GM23338 (cell line): ENCODE measurements around the gene SLC6A1. TPM values are rescaled to one million over a fixed set of nuclear protein-coding genes. Genes with fewer than 3 reads are reported as not detected.

Experiments used
- ATAC-seq: fragments of 200-7000 bp; cut with Tn5 transposase; 3 replicates; pipeline ENCODE4 v1.9.1; 2020
- DNase-seq: peaks from one replicate; pipeline ENCODE4 v3.0.0-alpha.2; 2015; ENCODE audit warnings: low spot score
- H2AFZ ChIP-seq: fragments of 200-600 bp; sonication (generic); 2 replicates; pipeline ENCODE4 v1.8.0; 2016; ENCODE audit warnings: antibody characterized with exemption, mild to moderate bottlenecking, moderate library complexity
- H3F3A ChIP-seq: fragments of 200-600 bp; sonication (generic); replicated peaks from 2 replicates; pipeline ENCODE4 v1.8.0; 2017; ENCODE audit warnings: antibody characterized with exemption, mixed run types, low read depth
- H3K27ac ChIP-seq: fragments of 200-600 bp; sonication (generic); 2 replicates; pipeline ENCODE4 v1.6.1; 2016; ENCODE audit warnings: low read depth
- H3K27me3 ChIP-seq: fragments of 200-600 bp; sonication (generic); 2 replicates; pipeline ENCODE4 v1.8.0; 2016; ENCODE audit warnings: mild to moderate bottlenecking, mixed run types, moderate library complexity; ENCODE audit not compliant: insufficient read depth
- H3K36me3 ChIP-seq: fragments of 200-600 bp; sonication (generic); 2 replicates; pipeline ENCODE4 v1.8.0; 2016; ENCODE audit warnings: mild to moderate bottlenecking; ENCODE audit not compliant: insufficient read depth
- H3K4me1 ChIP-seq: fragments of 200-600 bp; sonication (generic); 2 replicates; pipeline ENCODE4 v1.8.0; 2016; ENCODE audit warnings: mild to moderate bottlenecking, moderate library complexity; ENCODE audit not compliant: insufficient read depth
- H3K4me2 ChIP-seq: fragments of 200-600 bp; sonication (generic); 2 replicates; pipeline ENCODE4 v1.7.1; 2017; ENCODE audit warnings: mixed run types
- H3K4me3 ChIP-seq: fragments of 200-600 bp; sonication (generic); 2 replicates; pipeline ENCODE4 v1.6.1; 2016; ENCODE audit warnings: mixed run types
- H3K79me2 ChIP-seq: fragments of 200-600 bp; sonication (generic); replicated peaks from 2 replicates; pipeline ENCODE4 v1.8.0; 2017; ENCODE audit warnings: mild to moderate bottlenecking; ENCODE audit not compliant: insufficient read depth
- H3K9me2 ChIP-seq: fragments of 200-600 bp; sonication (generic); 2 replicates; pipeline ENCODE4 v1.8.0; 2017; ENCODE audit not compliant: insufficient read depth
- H4K20me1 ChIP-seq: fragments of 200-600 bp; sonication (generic); replicated peaks from 2 replicates; pipeline ENCODE4 v1.8.0; 2017; ENCODE audit warnings: mild to moderate bottlenecking; ENCODE audit not compliant: insufficient read depth
- H3K27ac Mint-ChIP-seq: 2 replicates; pipeline ENCODE4 v1.8.0; 2020; ENCODE audit warnings: inconsistent platforms, mild to moderate bottlenecking, moderate library complexity, mixed read lengths
- H3K27me3 Mint-ChIP-seq: 3 replicates; pipeline ENCODE4 v1.8.0; 2022; ENCODE audit warnings: low read depth, mild to moderate bottlenecking, moderate library complexity, mixed read lengths, inconsistent platforms; ENCODE audit not compliant: insufficient read depth, poor library complexity
- H3K36me3 Mint-ChIP-seq: 3 replicates; pipeline ENCODE4 v1.8.0; 2021; ENCODE audit warnings: low read depth, mild to moderate bottlenecking, inconsistent platforms, moderate library complexity, mixed read lengths
- H3K4me1 Mint-ChIP-seq: 3 replicates; pipeline ENCODE4 v1.8.0; 2020; ENCODE audit warnings: mild to moderate bottlenecking, inconsistent platforms, mixed read lengths
- H3K4me3 Mint-ChIP-seq: 3 replicates; pipeline ENCODE4 v1.8.0; 2021; ENCODE audit warnings: moderate library complexity, mild to moderate bottlenecking, inconsistent platforms, mixed read lengths
- H3K9me3 Mint-ChIP-seq: 3 replicates; pipeline ENCODE4 v1.8.0; 2020; ENCODE audit warnings: moderate library complexity, mild to moderate bottlenecking, inconsistent platforms, mixed read lengths
- EZH2 ChIP-seq: fragments of 200-600 bp; sonication (generic); IDR thresholded peaks from one replicate; pipeline ENCODE4 v1.8.0; 2017; ENCODE audit warnings: antibody characterized with exemption, mild to moderate bottlenecking, low read depth; ENCODE audit not compliant: unreplicated experiment
- EZH2phosphoT487 ChIP-seq: fragments of 200-600 bp; sonication (generic); IDR thresholded peaks from one replicate; pipeline ENCODE4 v1.8.1; 2018; ENCODE audit warnings: antibody characterized with exemption; ENCODE audit not compliant: unreplicated experiment
- NANOG ChIP-seq: IDR thresholded peaks from 2 replicates; pipeline ENCODE4 v1.6.1; 2016; ENCODE audit warnings: antibody characterized with exemption, borderline replicate concordance
- STAT1 ChIP-seq: IDR thresholded peaks from one replicate; pipeline ENCODE4 v1.6.1; 2016; ENCODE audit warnings: antibody characterized with exemption; ENCODE audit not compliant: unreplicated experiment
- ZNF114 ChIP-seq: fragments of 250-450 bp; sonication (Bioruptor Pico); IDR thresholded peaks from 2 replicates; pipeline ENCODE4 v1.5.0; 2020; ENCODE audit warnings: mild to moderate bottlenecking, moderate library complexity
- ZNF331 ChIP-seq: fragments of 250-450 bp; sonication (Bioruptor Pico); IDR thresholded peaks from 2 replicates; pipeline ENCODE4 v1.5.0; 2020; ENCODE audit warnings: low read depth, mild to moderate bottlenecking, moderate library complexity
- polyA plus RNA-seq: library from polyadenylated mRNA; unstranded; fragments of >200 nt; fragmentation: Nextera tagmentation; extraction: Ambion mirVana; gene quantifications from 2 replicates; pipeline ENCODE4 v1.2.1, GENCODE V29; 2016
- total RNA-seq: library from RNA; depleted of rRNA; stranded (reverse); fragments of >200 nt; shearing (Covaris generic); gene quantifications from 2 replicates; pipeline ENCODE4 v1.2.3, GENCODE V29; 2014
- TF ChIP-seq, protein P1 (sequence below), 2 experiments: fragments of 200-600 bp in 1 of 2; sonication (generic) in 1 of 2; conservative IDR thresholded peaks; 2 replicates each; pipeline versions ENCODE4 v1.5.1 to v1.6.1; 2016 to 2017; ENCODE audit warnings: antibody characterized with exemption in 2 of 2, low read depth in 2 of 2, mild to moderate bottlenecking in 2 of 2, moderate library complexity in 1 of 2
- TF ChIP-seq, protein P2 (sequence below): fragments of 250-450 bp; sonication (Bioruptor Pico); IDR thresholded peaks from 2 replicates; pipeline ENCODE4 v1.5.0; 2020; ENCODE audit warnings: mild to moderate bottlenecking, moderate library complexity
- TF ChIP-seq, protein P3 (sequence below): IDR thresholded peaks from one replicate; pipeline ENCODE4 v1.6.1; 2018; ENCODE audit warnings: antibody characterized with exemption; ENCODE audit not compliant: unreplicated experiment

SLC6A1 gene
- total and polyA plus RNA-seq, 2 experiments from 2014 or later = 0.16 to 0.28 TPM

DNA sequence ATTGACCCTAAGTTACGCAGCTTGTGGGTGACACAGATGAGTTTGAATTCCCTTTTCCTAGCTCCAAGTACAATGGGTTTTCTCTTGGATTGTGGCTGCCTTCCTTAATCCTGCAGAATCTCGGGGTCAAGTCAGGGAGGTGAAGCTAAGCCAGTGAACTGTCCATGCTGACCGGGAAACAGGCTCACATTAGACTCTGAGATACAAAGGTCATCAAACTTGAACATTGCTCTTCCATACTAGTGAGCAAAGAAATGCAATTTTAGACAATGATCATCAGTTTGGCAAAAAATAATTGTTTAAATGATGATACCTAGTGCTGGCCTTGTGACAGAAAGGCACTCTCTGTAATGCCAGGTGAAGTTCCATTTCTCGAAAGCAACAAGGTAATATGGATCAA is 31.6 kb downstream of the SLC6A1 start:
- H3K27ac Mint-ChIP-seq = no peak overlapping the region
- H3K9me3 Mint-ChIP-seq = peaks cover 39% of the 10 kb centered on the region
- no peak overlapping the region for H2AFZ ChIP-seq
- DNase-seq (no peak), ATAC-seq (no peak)
- no peaks in the 10 kb centered on the region for H3K9me2 ChIP-seq
- no peaks in the 10 kb centered on the region for H3F3A ChIP-seq
- H4K20me1 ChIP-seq = no peaks in the 10 kb centered on the region
- TF ChIP-seq, protein P1, sequence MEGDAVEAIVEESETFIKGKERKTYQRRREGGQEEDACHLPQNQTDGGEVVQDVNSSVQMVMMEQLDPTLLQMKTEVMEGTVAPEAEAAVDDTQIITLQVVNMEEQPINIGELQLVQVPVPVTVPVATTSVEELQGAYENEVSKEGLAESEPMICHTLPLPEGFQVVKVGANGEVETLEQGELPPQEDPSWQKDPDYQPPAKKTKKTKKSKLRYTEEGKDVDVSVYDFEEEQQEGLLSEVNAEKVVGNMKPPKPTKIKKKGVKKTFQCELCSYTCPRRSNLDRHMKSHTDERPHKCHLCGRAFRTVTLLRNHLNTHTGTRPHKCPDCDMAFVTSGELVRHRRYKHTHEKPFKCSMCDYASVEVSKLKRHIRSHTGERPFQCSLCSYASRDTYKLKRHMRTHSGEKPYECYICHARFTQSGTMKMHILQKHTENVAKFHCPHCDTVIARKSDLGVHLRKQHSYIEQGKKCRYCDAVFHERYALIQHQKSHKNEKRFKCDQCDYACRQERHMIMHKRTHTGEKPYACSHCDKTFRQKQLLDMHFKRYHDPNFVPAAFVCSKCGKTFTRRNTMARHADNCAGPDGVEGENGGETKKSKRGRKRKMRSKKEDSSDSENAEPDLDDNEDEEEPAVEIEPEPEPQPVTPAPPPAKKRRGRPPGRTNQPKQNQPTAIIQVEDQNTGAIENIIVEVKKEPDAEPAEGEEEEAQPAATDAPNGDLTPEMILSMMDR (conservative IDR thresholded peaks at IDR 0.05; ENCODE audit: low read depth in 2 of 2) = no peak
- TF ChIP-seq ZNF114 (CRISPR knock-in tag) (no peak), EZH2 (no peak), NANOG (no peak), EZH2phosphoT487 (no peak), ZNF331 (no peak)
- no peaks in the 10 kb centered on the region for H3K36me3 ChIP-seq
- no peaks in the 10 kb centered on the region for H3K27me3 ChIP-seq
- H3K27ac ChIP-seq = no peak overlapping the region
- H3K4me3 ChIP-seq = no peak overlapping the region
- peaks cover 11% of the 10 kb centered on the region for H3K27me3 Mint-ChIP-seq
- peaks cover 31% of the 10 kb centered on the region for H3K36me3 Mint-ChIP-seq
- H3K4me1 Mint-ChIP-seq = no peaks in the 10 kb centered on the region
- H3K4me2 ChIP-seq = no peak overlapping the region
- no peaks in the 10 kb centered on the region for H3K79me2 ChIP-seq
- no peaks in the 10 kb centered on the region for H3K4me1 ChIP-seq
- H3K4me3 Mint-ChIP-seq = no peak overlapping the region

DNA sequence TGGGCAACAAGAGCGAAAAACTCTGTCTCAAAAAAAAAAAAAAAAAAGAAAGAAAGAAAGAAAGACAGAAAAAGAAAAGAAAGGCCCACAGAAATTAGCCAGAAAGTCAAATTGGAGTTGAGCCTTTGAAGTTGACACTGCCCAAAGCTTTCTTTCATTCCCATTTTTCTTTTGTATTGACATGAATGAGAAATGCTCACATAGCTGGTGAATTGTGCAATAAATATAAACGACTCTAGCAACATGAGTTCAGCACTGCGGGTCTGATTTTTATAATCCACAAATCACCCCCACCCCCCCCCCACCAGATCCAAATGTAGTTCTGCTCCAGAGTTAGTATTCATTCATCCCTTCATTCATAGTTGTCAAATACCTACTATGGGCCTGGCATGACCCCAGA is 37.4 kb downstream of the SLC6A1 start:
- H3K9me3 Mint-ChIP-seq = peaks cover 40% of the 10 kb centered on the region
- no peak for ATAC-seq
- Histone ChIP-seq H3F3A (no peaks in the 10 kb centered on the region), H3K27me3 (no peaks in the 10 kb centered on the region), H3K36me3 (no peaks in the 10 kb centered on the region), H3K4me3 (no peak overlapping the region), H3K4me2 (no peak overlapping the region), H2AFZ (no peak overlapping the region), H3K4me1 (no peaks in the 10 kb centered on the region), H3K9me2 (no peaks in the 10 kb centered on the region), H3K79me2 (no peaks in the 10 kb centered on the region), H4K20me1 (no peaks in the 10 kb centered on the region), H3K27ac (no peak overlapping the region)
- H3K4me1 Mint-ChIP-seq = no peaks in the 10 kb centered on the region
- peaks cover 17% of the 10 kb centered on the region for H3K27me3 Mint-ChIP-seq
- peaks cover 31% of the 10 kb centered on the region for H3K36me3 Mint-ChIP-seq
- DNase-seq = no peak
- no peak overlapping the region for H3K4me3 Mint-ChIP-seq
- H3K27ac Mint-ChIP-seq = no peak overlapping the region
- TF ChIP-seq ZNF331 (no peak), STAT1 (no peak), ZNF114 (CRISPR knock-in tag) (no peak)
- TF ChIP-seq, protein P2, sequence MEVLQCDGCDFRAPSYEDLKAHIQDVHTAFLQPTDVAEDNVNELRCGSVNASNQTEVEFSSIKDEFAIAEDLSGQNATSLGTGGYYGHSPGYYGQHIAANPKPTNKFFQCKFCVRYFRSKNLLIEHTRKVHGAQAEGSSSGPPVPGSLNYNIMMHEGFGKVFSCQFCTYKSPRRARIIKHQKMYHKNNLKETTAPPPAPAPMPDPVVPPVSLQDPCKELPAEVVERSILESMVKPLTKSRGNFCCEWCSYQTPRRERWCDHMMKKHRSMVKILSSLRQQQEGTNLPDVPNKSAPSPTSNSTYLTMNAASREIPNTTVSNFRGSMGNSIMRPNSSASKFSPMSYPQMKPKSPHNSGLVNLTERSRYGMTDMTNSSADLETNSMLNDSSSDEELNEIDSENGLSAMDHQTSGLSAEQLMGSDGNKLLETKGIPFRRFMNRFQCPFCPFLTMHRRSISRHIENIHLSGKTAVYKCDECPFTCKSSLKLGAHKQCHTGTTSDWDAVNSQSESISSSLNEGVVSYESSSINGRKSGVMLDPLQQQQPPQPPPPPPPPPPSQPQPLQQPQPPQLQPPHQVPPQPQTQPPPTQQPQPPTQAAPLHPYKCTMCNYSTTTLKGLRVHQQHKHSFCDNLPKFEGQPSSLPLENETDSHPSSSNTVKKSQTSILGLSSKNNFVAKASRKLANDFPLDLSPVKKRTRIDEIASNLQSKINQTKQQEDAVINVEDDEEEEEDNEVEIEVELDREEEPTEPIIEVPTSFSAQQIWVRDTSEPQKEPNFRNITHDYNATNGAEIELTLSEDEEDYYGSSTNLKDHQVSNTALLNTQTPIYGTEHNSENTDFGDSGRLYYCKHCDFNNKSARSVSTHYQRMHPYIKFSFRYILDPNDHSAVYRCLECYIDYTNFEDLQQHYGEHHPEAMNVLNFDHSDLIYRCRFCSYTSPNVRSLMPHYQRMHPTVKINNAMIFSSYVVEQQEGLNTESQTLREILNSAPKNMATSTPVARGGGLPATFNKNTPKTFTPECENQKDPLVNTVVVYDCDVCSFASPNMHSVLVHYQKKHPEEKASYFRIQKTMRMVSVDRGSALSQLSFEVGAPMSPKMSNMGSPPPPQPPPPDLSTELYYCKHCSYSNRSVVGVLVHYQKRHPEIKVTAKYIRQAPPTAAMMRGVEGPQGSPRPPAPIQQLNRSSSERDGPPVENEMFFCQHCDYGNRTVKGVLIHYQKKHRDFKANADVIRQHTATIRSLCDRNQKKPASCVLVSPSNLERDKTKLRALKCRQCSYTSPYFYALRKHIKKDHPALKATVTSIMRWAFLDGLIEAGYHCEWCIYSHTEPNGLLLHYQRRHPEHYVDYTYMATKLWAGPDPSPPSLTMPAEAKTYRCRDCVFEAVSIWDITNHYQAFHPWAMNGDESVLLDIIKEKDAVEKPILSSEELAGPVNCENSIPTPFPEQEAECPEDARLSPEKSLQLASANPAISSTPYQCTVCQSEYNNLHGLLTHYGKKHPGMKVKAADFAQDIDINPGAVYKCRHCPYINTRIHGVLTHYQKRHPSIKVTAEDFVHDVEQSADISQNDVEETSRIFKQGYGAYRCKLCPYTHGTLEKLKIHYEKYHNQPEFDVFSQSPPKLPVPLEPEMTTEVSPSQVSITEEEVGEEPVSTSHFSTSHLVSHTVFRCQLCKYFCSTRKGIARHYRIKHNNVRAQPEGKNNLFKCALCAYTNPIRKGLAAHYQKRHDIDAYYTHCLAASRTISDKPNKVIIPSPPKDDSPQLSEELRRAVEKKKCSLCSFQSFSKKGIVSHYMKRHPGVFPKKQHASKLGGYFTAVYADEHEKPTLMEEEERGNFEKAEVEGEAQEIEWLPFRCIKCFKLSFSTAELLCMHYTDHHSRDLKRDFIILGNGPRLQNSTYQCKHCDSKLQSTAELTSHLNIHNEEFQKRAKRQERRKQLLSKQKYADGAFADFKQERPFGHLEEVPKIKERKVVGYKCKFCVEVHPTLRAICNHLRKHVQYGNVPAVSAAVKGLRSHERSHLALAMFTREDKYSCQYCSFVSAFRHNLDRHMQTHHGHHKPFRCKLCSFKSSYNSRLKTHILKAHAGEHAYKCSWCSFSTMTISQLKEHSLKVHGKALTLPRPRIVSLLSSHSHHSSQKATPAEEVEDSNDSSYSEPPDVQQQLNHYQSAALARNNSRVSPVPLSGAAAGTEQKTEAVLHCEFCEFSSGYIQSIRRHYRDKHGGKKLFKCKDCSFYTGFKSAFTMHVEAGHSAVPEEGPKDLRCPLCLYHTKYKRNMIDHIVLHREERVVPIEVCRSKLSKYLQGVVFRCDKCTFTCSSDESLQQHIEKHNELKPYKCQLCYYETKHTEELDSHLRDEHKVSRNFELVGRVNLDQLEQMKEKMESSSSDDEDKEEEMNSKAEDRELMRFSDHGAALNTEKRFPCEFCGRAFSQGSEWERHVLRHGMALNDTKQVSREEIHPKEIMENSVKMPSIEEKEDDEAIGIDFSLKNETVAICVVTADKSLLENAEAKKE (CRISPR knock-in tag) = no peak
- TF ChIP-seq, protein P3, sequence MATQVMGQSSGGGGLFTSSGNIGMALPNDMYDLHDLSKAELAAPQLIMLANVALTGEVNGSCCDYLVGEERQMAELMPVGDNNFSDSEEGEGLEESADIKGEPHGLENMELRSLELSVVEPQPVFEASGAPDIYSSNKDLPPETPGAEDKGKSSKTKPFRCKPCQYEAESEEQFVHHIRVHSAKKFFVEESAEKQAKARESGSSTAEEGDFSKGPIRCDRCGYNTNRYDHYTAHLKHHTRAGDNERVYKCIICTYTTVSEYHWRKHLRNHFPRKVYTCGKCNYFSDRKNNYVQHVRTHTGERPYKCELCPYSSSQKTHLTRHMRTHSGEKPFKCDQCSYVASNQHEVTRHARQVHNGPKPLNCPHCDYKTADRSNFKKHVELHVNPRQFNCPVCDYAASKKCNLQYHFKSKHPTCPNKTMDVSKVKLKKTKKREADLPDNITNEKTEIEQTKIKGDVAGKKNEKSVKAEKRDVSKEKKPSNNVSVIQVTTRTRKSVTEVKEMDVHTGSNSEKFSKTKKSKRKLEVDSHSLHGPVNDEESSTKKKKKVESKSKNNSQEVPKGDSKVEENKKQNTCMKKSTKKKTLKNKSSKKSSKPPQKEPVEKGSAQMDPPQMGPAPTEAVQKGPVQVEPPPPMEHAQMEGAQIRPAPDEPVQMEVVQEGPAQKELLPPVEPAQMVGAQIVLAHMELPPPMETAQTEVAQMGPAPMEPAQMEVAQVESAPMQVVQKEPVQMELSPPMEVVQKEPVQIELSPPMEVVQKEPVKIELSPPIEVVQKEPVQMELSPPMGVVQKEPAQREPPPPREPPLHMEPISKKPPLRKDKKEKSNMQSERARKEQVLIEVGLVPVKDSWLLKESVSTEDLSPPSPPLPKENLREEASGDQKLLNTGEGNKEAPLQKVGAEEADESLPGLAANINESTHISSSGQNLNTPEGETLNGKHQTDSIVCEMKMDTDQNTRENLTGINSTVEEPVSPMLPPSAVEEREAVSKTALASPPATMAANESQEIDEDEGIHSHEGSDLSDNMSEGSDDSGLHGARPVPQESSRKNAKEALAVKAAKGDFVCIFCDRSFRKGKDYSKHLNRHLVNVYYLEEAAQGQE = no peak
